T-helper 22 cell (primary cell): ENCODE measurements around the gene CDH12.
"Not testable (repeated sequence)": the region's sequence is repeated elsewhere in the genome, so short reads cannot be mapped to it uniquely, and the experiment has no call there.

Source experiments
- DNase-seq: peaks from one replicate; pipeline ENCODE4 v3.0.0-alpha.2; 2020; ENCODE audit warnings: low read depth

The CDH12 gene

GRCh38 chr5:22151801-22152200 lies 701.3 kb downstream of the CDH12 start:
- DNase-seq, result not testable (repeated sequence)

GRCh38 chr5:22140418-22140817 lies 712.7 kb downstream of the CDH12 start:
- DNase-seq, result not testable (repeated sequence)

DNA sequence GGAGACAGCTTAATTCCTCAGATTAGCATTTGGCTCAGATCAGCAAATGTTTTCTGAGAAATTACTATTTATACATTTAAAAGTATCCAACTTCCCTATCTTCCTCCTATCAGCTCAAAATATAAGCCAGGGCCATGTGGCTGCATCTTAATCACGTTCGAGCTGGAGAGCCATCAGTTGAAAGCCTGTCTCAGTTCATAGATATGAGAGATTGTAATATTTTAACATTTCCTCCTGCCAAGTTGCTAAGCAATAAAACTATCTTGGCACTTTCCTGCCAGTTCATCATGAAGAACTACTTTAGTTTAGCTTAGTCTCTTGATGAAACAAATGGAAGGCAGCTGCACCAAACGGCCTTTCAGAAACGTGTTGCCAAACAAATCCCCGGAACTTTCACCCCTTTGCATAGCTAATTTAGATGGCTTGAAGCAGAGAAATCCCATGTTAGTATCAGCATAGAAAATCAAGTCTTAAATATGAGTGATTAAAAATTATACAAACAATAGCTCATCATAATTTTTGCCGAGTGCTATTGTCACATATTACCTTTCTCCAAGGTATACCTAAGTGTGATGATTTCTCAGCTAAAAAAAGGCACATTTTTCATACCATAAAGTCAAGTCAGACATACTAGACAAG lies 713.4 kb downstream of the CDH12 start:
- not testable (repeated sequence) for DNase-seq

DNA sequence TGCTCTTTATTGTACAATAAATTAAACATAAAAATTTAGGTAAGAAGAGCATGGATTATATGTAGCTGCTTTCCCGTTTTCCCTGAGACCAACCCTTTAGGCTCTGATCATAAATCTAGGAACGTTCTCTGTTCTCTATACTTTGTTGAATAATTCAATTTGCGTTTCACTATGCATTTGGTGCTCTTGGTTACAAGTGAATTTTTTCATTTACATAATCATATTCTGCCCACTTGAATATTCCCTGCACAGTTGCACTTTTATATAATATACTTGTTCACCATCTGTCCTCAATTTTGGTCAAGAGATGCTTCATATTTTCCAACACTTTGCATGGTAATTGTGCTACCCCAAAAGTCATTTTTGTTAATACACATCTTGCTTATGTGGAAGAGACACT lies 741.8 kb downstream of the CDH12 start:
- DNase-seq, result no peak

DNA sequence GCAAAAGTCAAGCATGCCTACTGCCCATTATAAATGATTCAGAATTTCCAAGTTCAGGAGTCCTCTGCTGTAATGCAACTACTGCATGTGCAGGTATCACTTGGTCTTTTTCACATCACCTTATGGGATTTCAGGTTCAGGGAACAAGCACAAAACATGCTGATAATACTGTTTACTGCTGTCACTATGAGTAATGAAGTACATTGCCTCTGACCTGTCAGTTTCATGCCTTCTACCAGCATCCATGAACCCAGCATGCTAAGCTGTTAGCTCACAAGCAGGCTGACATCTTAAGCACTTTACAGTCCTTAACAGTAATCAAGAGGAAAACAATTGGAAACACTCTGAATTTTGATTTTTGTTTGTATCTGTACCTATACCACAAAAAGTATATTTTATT lies 743.8 kb downstream of the CDH12 start:
- DNase-seq, result no peak

DNA sequence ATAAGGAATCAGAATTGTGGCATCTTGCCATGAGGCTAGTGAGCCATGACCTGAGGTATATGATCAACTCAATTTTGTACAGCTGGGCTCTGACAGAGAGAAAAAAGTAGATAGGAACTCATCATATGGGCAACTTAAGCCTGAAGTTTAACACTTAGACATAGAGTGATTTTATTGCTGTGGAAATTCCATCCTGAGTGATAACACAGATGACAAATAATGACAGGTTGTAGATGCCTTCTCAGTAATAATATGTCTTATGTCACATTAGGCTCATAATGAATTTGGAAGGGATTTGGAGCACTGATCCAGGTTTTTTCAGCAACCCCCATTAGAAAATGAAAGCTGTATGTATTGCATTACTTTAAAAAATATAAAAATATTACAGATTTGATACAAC lies 744.6 kb downstream of the CDH12 start:
- DNase-seq, result no peak

DNA sequence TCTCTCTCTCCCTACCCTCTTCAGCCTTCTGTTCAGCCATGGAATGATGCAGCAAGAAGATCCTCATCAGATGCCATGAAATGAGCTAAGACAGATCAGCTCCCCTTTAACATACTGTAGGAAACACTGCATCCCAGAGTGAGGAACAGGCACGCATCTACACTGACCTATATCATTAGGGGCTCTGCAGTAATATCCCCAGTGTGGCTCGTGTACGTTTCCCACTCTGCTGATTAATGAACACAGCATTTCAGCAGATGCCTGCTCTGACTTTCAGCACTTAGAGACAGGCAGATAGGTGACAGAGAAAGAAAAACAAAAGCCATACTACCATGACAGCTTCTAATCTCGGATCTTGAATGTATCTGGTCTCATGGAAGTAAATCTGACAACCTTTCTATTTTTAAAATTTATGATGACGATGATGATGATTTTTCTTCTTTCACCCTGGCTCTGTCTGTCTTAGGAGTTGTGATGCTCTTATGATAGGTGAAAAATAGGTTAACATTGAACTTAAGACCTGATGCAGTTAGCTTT lies 750.3 kb downstream of the CDH12 start:
- DNase-seq, result no peak

- no peak for DNase-seq
Measured at GRCh38 chr5:22088517-22088916, 764.6 kb downstream of the CDH12 start.

DNA sequence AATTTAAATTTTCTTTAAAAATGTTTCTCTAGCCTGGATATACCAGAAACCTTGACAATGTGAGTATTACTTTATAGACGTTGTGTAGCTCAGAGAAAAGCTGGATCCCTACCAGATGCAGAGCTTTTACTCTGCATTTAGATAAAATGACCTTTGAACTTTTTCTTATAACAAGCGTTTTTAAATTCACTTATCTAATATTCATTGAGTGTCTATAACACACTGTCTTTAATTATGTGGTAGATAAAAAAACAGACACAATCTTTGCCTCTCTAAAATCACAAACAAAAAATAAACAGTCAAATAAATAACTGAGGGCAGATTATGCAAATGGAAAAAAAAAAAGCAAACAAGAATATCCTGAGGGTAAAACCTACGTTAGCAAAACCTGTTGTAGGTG lies 773.6 kb downstream of the CDH12 start:
- no peak for DNase-seq

DNA sequence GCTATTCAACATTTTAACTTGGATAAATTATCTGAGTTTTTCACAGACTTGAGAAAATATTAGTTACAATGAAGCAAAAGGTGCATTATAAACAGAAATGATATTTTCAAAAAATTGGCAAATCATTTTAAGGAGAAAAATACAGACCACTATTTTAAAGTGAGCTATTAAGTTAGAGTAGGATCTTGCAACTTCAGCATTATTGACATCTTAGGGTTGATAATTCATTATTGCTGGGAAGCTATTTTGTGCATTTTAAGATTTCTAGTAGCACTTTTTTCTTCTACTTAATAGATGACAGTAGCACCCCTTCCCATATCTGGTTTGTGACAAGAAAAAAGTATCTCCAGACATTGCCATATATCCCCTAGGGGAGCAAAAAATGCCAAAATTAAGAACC lies 774.1 kb downstream of the CDH12 start:
- no peak for DNase-seq

DNA sequence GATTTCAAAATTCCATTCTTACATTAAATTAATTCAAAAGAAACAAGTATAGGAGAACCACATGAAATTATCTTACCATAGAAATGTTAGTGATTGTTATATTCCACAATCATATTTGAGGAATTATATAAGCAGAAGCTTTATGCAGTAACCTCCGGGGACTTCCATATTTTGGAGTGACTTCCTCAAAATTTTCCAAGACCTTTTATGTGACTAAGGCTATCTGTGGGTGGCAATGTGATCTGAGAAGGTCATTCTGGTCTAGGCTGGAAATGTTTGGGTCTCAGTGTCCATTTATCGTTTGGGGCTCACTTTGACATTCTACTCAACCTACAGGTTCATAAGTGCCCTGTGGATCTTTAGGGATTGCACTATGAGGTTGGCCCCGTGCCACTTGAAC lies 776.6 kb downstream of the CDH12 start:
- DNase-seq, result no peak

- DNase-seq, result no peak
Measured at GRCh38 chr5:22070186-22070728, 782.9 kb downstream of the CDH12 start.

GRCh38 chr5:22063717-22064116 lies 789.4 kb downstream of the CDH12 start:
- no peak for DNase-seq

DNA sequence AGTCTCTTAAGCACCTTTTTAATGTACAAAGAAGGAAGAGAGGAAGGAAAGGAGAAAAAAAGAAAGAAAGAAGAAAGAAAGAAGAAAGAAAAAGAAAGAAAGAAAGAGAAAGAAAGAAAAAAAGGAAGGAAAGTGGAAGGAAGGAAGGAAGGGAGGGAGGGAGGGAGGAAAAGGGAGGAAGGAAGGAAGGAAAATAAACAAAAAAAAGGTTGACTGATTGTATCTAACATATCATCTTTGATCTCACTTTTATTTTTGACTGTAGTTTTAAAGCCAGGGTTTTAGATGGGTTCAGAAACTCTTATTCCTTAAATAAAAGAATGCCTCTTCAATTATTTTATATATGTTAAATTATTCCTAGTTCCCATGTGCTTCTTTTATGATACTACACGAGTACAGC lies 794.5 kb downstream of the CDH12 start:
- DNase-seq, result no peak

DNA sequence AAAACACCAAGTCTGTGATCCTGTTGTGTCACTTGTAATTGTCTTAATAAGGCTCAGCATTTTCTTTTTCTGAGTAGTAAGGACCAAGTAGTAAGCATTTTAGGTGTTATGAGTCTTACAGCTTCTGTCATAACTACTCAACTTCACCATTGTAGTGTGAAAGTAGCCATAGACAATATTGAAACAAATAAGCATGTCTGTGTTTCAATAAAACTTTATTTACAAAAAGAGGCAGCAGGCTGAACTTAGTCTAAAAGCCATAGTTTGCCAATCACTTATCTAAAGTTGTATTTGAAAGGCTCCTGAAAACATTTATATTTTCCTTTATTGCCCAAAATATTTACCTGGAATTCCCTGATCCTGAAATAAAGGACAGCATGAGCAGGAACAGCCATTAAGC lies 796.1 kb downstream of the CDH12 start:
- no peak for DNase-seq

DNA sequence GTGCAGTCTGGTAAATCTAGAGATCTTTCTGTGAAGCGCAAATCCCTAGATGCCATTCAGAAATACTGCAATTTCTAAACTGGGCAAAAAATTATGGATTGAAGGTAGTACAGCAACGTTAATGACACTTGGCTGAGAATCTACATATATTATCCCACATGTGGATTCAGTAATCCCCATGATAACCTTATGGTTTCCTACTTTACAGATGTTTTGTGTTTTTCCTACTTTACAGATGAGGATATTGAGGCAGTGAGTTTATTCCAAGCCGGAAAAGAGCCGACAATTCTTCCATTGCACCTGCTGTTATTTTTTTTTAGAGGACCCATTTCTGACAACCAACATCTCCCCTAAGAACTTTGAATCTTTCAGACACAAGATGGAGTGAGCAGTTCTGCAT lies 796.5 kb downstream of the CDH12 start:
- DNase-seq, result no peak

- no peak for DNase-seq
Measured at GRCh38 chr5:22053195-22053594, 799.9 kb downstream of the CDH12 start.

DNA sequence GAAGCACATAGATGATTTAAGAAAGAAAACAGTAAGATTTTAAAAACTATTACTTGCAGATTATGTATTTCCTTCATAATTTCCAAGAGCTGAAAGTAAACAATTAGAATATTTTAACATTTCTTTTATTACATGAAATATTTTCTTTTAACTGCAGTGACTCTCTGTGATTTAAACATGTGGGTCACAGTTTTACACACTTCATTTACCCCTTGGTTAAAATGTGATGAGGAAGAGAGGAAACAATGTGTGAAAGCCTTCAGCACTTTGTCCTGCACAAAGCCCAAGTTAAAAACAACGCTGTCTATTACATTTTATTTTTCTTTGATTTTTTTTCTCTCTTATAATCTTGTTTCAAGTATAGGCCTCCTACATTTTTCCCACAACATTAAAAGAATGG lies 801.3 kb downstream of the CDH12 start:
- no peak for DNase-seq

DNA sequence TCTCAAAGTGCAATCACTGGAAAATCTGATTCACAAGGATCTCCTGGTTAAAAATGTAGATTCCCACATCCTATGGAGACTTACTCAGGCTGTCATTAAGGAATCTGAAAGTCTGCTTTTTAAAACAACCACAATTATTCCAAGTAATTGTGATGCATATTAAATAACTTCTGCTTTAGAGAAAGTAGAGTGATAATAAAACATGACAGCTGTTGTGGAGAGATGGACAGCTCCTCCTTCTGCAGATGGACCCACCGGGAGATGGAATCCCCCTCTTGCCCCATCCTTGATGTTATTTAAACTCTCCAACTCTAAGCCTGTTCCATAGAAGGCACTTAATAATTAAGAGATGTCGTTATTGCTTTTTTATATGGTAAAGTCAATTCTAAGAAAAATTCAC lies 802.2 kb downstream of the CDH12 start:
- no peak for DNase-seq

GRCh38 chr5:22044229-22044628 lies 808.9 kb downstream of the CDH12 start:
- no peak for DNase-seq

DNA sequence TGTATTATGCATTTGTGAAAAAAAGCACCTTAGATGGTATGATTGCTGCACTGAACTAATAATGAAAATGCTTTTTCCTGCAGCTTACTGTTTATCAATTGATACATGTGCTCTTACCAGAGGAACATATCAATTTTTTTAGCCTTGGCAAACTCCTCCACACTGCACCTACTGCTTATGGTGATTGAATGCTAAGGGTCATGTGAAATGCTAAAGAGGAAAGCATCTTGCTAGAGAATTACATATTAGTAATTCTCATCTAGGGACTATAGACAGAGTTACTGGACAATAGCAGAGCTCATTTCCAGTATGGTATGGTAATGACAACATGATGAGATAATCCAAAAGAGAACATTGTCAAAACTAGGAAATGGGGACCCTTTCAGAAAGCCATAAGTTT lies 817.1 kb downstream of the CDH12 start:
- DNase-seq, result no peak

DNA sequence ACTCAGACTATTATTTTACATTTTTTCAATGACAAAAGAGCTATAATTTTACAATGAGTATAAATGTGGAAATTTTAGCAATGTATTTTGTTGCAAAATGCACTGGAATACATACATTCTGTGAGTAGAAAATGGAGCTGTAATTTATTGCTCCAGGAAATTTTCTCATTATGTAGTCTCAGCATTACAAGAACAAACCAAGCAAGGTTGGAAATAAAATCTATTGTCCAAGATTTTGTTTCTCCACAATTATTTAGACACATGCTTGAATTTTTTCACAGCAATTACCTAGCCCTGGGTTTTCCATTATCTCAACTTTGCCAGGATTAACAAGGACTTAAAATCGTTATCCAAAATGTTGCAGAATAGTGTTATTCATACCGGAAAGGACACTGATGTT lies 820.1 kb downstream of the CDH12 start:
- no peak for DNase-seq

DNA sequence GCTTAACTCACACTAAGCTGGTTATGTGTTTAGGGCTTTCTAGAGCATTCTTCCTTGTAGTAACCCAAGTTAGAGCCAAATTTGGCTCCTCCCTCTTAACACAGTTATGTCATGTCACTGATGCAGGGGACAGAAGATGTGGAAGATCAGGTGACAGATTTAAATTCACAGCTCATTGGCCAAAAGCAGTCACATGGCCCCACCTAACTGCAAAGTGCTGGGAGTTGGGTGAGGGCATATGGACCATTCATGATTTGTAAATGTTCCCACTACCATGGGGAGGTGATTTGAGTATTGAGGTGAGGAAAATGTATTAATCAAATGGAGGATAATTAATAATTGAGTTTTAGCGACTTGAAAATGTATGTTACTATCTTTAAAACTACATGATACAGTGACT lies 829.4 kb downstream of the CDH12 start:
- no peak for DNase-seq

DNA sequence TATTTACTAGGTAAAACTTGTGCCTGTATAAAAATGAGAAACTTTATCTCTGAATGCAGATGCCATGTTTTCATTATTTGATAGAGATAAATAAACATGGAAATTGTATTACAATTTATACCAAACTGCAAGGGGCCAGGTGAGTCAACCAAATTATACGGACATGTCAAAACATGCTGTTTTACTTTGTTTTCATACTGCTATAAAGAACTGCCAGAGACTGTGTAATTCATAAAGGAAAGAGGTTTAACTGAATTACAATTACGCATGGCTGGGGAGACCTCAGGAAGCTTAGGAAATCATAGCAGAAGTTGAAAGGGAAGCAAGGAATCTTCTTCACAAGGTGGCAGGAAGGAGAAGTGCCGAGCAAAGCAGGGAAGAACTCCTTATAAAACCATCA lies 840.3 kb downstream of the CDH12 start:
- DNase-seq, result not testable (repeated sequence)
